Naive thymus-derived CD4-positive, alpha-beta T cell (primary cell): Measurements from ENCODE around the gene MAD2L1. TPM values are rescaled to one million over a fixed set of nuclear protein-coding genes. Genes with fewer than 3 reads are reported as not detected.
"Not testable (repeated sequence)": the region's sequence is repeated elsewhere in the genome, so short reads cannot be mapped to it uniquely, and the experiment has no call there.

Source experiments
- ATAC-seq: fragments of 150-1000 bp; cut with Tn5 transposase; 2 replicates; pipeline ENCODE4 v1.10.0; 2021; ENCODE audit warnings: mild to moderate bottlenecking, moderate library complexity
- CTCF ChIA-PET: fragments of 350-600 bp; sonication (Branson Sonifier 250); formaldehyde crosslinking; loops from one replicate; lab custom pipeline; 2021; ENCODE audit warnings: antibody characterized with exemption; lab: Charles Lee
- POLR2A ChIA-PET: fragments of 350-600 bp; sonication (Branson Sonifier 250); formaldehyde crosslinking; loops from one replicate; lab custom pipeline; 2021; ENCODE audit warnings: antibody characterized with exemption, inconsistent platforms; lab: Charles Lee
- DNase-seq, 9 donors: peaks; one replicate each; pipeline versions ENCODE4 v3.0.0 to v3.0.0-alpha.2; 2020 to 2022; ENCODE audit warnings: mixed read lengths in 1 of 9
- H3K27ac ChIP-seq: one replicate; pipeline ENCODE4 v1.7.0; 2013; ENCODE audit warnings: mild to moderate bottlenecking, low read depth, low read length, moderate library complexity
- H3K27me3 ChIP-seq, 2 donors: one replicate each; pipeline ENCODE4 v1.7.0; 2013; ENCODE audit warnings: low read length in 2 of 2, mild to moderate bottlenecking in 2 of 2, moderate library complexity in 2 of 2; ENCODE audit not compliant: control insufficient read depth in 2 of 2, insufficient read depth in 2 of 2
- H3K36me3 ChIP-seq, 3 experiments: 1 replicate in 2 of 3; 2 replicates in 1 of 3; pipeline ENCODE4 v1.7.0; 2013; ENCODE audit warnings: low read length in 3 of 3, mild to moderate bottlenecking in 3 of 3, moderate library complexity in 1 of 3; ENCODE audit not compliant: insufficient read depth in 3 of 3, control insufficient read depth in 2 of 3
- H3K4me1 ChIP-seq, 2 donors: one replicate each; pipeline ENCODE4 v1.7.0; 2013; ENCODE audit warnings: low read length in 2 of 2, mild to moderate bottlenecking in 2 of 2, moderate library complexity in 1 of 2; ENCODE audit not compliant: control insufficient read depth in 2 of 2, insufficient read depth in 2 of 2
- H3K4me3 ChIP-seq: 2 replicates; pipeline ENCODE4 v1.7.0; 2013; ENCODE audit warnings: mild to moderate bottlenecking, low read length
- H3K9me3 ChIP-seq, 3 experiments: 1 replicate in 2 of 3; 2 replicates in 1 of 3; pipeline ENCODE4 v1.7.0; 2013; ENCODE audit warnings: low read length in 3 of 3; ENCODE audit not compliant: control insufficient read depth in 2 of 3
- H3K27ac Mint-ChIP-seq, 9 donors: one replicate each; pipeline ENCODE4 v1.8.0; 2020 to 2022; ENCODE audit warnings: mixed read lengths in 9 of 9, mild to moderate bottlenecking in 8 of 9, moderate library complexity in 5 of 9, inconsistent platforms in 2 of 9
- H3K27me3 Mint-ChIP-seq, 5 donors: one replicate each; pipeline ENCODE4 v1.8.0; 2021 to 2022; ENCODE audit warnings: mixed read lengths in 5 of 5, mild to moderate bottlenecking in 1 of 5
- H3K36me3 Mint-ChIP-seq, 5 donors: one replicate each; pipeline ENCODE4 v1.8.0; 2020 to 2022; ENCODE audit warnings: mixed read lengths in 5 of 5, mild to moderate bottlenecking in 3 of 5, inconsistent platforms in 1 of 5
- H3K4me1 Mint-ChIP-seq, 7 donors: one replicate each; pipeline ENCODE4 v1.8.0; 2020 to 2022; ENCODE audit warnings: mixed read lengths in 7 of 7, mild to moderate bottlenecking in 3 of 7, inconsistent platforms in 1 of 7
- H3K4me3 Mint-ChIP-seq, 10 donors: one replicate each; pipeline ENCODE4 v1.8.0; 2020 to 2022; ENCODE audit warnings: mild to moderate bottlenecking in 10 of 10, mixed read lengths in 10 of 10, moderate library complexity in 6 of 10, inconsistent platforms in 2 of 10
- H3K9me3 Mint-ChIP-seq, 11 donors: one replicate each; pipeline ENCODE4 v1.8.0; 2020 to 2022; ENCODE audit warnings: mixed read lengths in 11 of 11, mild to moderate bottlenecking in 4 of 11, inconsistent platforms in 1 of 11, moderate library complexity in 1 of 11
- intact Hi-C, 2 donors: fragments of 100-400 bp; cut with micrococcal nuclease; formaldehyde crosslinking; loops; one replicate each; pipeline ENCODE4 v1.15.1; 2023
- polyA plus RNA-seq, 2 donors: library from polyadenylated mRNA; unstranded; fragments of 300-500 nt; fragmentation: Illumina TruSeq; gene quantifications; one replicate each; pipeline ENCODE4 v1.2.3, GENCODE V29; 2021
- total RNA-seq, 6 experiments: library from RNA in 5 of 6; stranded (reverse) in 5 of 6; gene quantifications; 1 replicate in 5 of 6; 2 replicates in 1 of 6; pipeline ENCODE4 v1.2.3 and lab custom pipeline; 2021 to 2026

MAD2L1 gene
- total and polyA plus RNA-seq, 7 experiments from 2014 or later: 5.1 to 44.0 (median 7.6) TPM

DNA sequence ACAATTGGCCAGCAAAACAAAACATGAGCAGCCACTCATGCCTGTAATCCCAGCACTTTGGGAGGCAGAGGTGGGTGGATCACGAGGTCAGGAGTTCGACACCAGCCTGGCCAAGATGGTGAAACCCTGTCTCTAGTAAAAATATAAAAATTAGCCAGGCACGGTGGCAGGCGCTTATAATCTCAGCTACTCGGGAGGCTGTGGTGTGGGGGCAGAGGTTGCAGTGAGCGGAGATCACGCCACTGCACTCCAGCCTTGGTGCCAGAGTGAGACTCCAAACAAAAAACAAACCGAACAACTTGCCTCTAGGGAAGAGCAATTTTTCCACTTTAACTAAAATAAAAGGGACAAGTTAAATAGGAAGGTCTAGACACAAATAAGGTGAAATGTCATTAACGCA is 2.9 kb downstream of the MAD2L1 start:
- CTCF ChIA-PET, H3K27me3 Mint-ChIP-seq, H3K9me3 Mint-ChIP-seq, H3K27me3 ChIP-seq, H3K4me3 ChIP-seq, ATAC-seq, DNase-seq, H3K9me3 ChIP-seq, intact Hi-C loops, H3K27ac ChIP-seq, POLR2A ChIA-PET, H3K36me3 ChIP-seq: not testable (repeated sequence)
- peaks cover 22 to 59% (median 52%) of the 10 kb centered on the region in 7 donors for H3K4me1 Mint-ChIP-seq
- H3K4me3 Mint-ChIP-seq: peak overlapping the region in 2 of 10 donors; percentile 26 to 67
- H3K36me3 Mint-ChIP-seq: peaks cover 4 to 22% (median 16%) of the 10 kb centered on the region in 5 donors
- peak overlapping the region in 6 of 9 donors; percentile 16 to 97 (median 32) for H3K27ac Mint-ChIP-seq
- H3K4me1 ChIP-seq: peaks cover 24 to 33% of the 10 kb centered on the region in 2 donors

DNA sequence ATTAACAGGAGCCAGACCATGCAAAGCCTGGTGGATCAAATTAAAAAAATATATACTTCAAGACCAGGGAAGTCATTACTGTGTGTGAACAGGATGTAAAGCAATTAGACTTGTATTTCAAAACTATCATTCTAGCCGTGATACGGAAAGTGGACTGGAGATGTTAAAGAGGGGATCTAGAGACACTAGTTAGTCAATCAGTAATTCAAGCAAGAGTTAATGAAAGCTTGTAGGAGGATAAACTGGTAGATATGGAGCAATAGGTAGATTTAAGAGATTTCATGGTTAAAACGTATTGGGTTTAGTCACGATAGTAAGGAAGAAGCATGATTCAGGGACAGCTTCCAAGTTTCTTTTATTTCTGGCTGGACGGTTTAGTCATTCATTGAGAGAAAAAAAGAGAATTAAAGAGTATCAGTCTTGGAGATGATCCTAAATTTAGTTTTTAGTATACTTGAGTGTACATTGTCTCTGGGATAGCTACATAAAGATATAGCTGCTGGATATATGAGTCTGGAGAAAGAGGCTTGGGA is 3.9 kb downstream of the MAD2L1 start:
- Histone ChIP-seq H3K27me3 (no peaks in the 10 kb centered on the region), H3K27ac (no peak overlapping the region), H3K4me1 (peaks cover 15 to 26% of the 10 kb centered on the region in 2 donors), H3K4me3 (no peak overlapping the region), H3K9me3 (no peaks in the 10 kb centered on the region), H3K36me3 (no peaks in the 10 kb centered on the region)
- ChIA-PET POLR2A (interaction anchor here (0.6 to 0.8 kb wide), 2 partner anchors 1119 to 1207 kb away, joined by 3 to 5 read pairs; no protein-coding TSS in a partner anchor), CTCF (interaction anchor here (0.6 kb wide), 1 partner anchor 1130 kb away, joined by 3 read pairs; no protein-coding TSS in a partner anchor)
- Mint-ChIP-seq H3K27me3 (peaks cover 0 to 3% (median 0%) of the 10 kb centered on the region in 5 donors), H3K27ac (peak overlapping the region; percentile 26 to 97 (median 37)), H3K9me3 (no peaks in the 10 kb centered on the region), H3K36me3 (peaks cover 4 to 26% (median 17%) of the 10 kb centered on the region in 5 donors), H3K4me1 (peaks cover 17 to 51% (median 43%) of the 10 kb centered on the region in 7 donors), H3K4me3 (peak overlapping the region in 1 of 10 donors; percentile 39)
- ATAC-seq (no peak), DNase-seq (no peak)
- intact Hi-C loops: no loop called here

DNA sequence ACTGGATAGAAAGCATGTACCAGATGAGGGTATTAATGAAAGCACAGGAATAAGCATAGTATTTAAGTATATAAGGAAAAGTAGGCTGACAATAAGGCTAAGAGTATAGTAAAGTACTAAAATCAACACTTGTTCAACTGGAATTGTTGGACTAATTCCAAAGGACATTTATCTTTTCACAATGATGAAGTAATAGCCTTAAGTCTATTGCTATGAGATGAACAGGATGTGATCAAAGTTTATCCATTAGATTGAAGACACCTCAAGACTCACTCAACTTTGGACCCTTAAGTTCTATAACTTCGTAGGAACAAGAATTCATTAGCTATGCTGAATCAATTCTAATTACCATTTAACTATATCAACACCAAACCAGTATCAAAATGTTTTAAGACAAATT is 7.6 kb downstream of the MAD2L1 start:
- H3K27me3 Mint-ChIP-seq: no peaks in the 10 kb centered on the region
- peak overlapping the region in 1 of 9 donors; percentile 16 for H3K27ac Mint-ChIP-seq
- H3K36me3 Mint-ChIP-seq: peaks cover 4 to 26% (median 18%) of the 10 kb centered on the region in 5 donors
- peaks cover 10 to 34% (median 18%) of the 10 kb centered on the region in 7 donors for H3K4me1 Mint-ChIP-seq
- peaks cover 2 to 7% of the 10 kb centered on the region in 2 donors for H3K4me1 ChIP-seq
- ChIA-PET POLR2A (no interaction called here), CTCF (no interaction called here)
- no peaks in the 10 kb centered on the region for H3K36me3 ChIP-seq
- H3K4me3 Mint-ChIP-seq: no peak overlapping the region
- ATAC-seq (no peak), DNase-seq (no peak)
- H3K9me3 ChIP-seq: no peaks in the 10 kb centered on the region
- no peaks in the 10 kb centered on the region for H3K27me3 ChIP-seq
- intact Hi-C loops: loop anchor here (10.0 kb wide), 2 partner anchors 1014 to 1284 kb away; no protein-coding TSS in a partner anchor
- H3K27ac ChIP-seq: no peak overlapping the region
- no peak overlapping the region for H3K4me3 ChIP-seq
- no peaks in the 10 kb centered on the region for H3K9me3 Mint-ChIP-seq

DNA sequence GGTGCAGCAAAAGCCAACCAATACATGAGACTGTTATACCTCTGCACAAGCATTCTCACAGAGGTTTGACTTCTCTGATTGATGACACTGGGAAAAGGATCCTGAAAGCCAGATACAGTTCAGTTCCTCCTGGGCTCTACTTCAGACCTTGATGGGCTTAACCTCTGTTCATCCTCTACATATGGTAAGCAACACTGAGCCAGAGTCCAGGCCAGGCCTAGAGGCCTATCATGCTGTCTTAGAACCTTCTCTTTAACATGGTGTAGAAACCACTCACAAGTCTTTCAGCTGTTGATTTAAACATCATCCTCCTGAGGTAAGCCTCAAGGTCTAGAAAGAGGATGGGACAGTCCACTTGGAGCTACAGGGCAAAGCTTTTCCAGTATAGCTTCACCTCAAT is 9.2 kb downstream of the MAD2L1 start:
- no peak for DNase-seq
- no peak for ATAC-seq
- no peaks in the 10 kb centered on the region for H3K36me3 ChIP-seq
- no peaks in the 10 kb centered on the region for H3K9me3 Mint-ChIP-seq
- H3K27me3 Mint-ChIP-seq: no peaks in the 10 kb centered on the region
- H3K27ac Mint-ChIP-seq: peak overlapping the region in 1 of 9 donors; percentile 26
- H3K27ac ChIP-seq: no peak overlapping the region
- CTCF ChIA-PET: interaction anchor here (0.6 to 0.8 kb wide), 3 partner anchors 8 to 1032 kb away, joined by 3 read pairs; no protein-coding TSS in a partner anchor
- peaks cover 0 to 3% of the 10 kb centered on the region in 2 donors for H3K4me1 ChIP-seq
- H3K4me3 Mint-ChIP-seq: no peak overlapping the region
- H3K4me3 ChIP-seq: no peak overlapping the region
- intact Hi-C loops: loop anchor here (1.0 to 10.0 kb wide), 3 partner anchors 9 to 1283 kb away; partner anchors contain the start of gene MAD2L1 (in 1 of the 2)
- no peaks in the 10 kb centered on the region for H3K9me3 ChIP-seq
- peaks cover 3 to 18% (median 7%) of the 10 kb centered on the region in 7 donors for H3K4me1 Mint-ChIP-seq
- POLR2A ChIA-PET: no interaction called here
- peaks cover 4 to 26% (median 17%) of the 10 kb centered on the region in 5 donors for H3K36me3 Mint-ChIP-seq
- H3K27me3 ChIP-seq: no peaks in the 10 kb centered on the region

DNA sequence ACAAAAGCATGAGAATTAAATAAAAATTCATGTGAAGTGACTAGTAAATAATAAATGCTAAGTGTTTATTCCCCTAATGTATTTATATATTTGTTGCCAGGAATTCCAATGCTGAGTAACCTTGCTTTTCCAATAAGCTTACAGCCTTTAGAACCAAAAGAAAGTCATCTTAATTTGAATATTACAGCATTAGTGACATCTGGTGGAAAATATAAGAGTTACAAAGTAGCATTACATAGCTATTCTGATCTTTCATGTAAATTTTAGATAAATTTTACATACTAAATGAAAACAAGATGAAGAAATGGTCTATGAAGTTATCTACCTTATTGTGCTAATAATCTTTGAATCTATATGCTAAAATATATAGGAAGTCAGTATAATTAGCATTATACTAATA is 10.4 kb downstream of the MAD2L1 start:
- H3K9me3 Mint-ChIP-seq: no peaks in the 10 kb centered on the region
- no peak for DNase-seq
- H3K4me1 ChIP-seq: no peaks in the 10 kb centered on the region
- no peak overlapping the region for H3K4me3 Mint-ChIP-seq
- peaks cover 0 to 11% (median 0%) of the 10 kb centered on the region in 7 donors for H3K4me1 Mint-ChIP-seq
- no peak overlapping the region for H3K27ac Mint-ChIP-seq
- intact Hi-C loops: loop anchor here (10.0 kb wide), 2 partner anchors 1011 to 1281 kb away; no protein-coding TSS in a partner anchor
- CTCF ChIA-PET: interaction anchor here (0.6 kb wide), 1 partner anchor 51 kb away, joined by 3 read pairs; no protein-coding TSS in a partner anchor
- no peak overlapping the region for H3K4me3 ChIP-seq
- no peaks in the 10 kb centered on the region for H3K9me3 ChIP-seq
- H3K36me3 Mint-ChIP-seq: peaks cover 4 to 22% (median 13%) of the 10 kb centered on the region in 5 donors
- H3K27ac ChIP-seq: no peak overlapping the region
- ATAC-seq: no peak
- no peaks in the 10 kb centered on the region for H3K36me3 ChIP-seq
- no peaks in the 10 kb centered on the region for H3K27me3 Mint-ChIP-seq
- no peaks in the 10 kb centered on the region for H3K27me3 ChIP-seq
- POLR2A ChIA-PET: no interaction called here

DNA sequence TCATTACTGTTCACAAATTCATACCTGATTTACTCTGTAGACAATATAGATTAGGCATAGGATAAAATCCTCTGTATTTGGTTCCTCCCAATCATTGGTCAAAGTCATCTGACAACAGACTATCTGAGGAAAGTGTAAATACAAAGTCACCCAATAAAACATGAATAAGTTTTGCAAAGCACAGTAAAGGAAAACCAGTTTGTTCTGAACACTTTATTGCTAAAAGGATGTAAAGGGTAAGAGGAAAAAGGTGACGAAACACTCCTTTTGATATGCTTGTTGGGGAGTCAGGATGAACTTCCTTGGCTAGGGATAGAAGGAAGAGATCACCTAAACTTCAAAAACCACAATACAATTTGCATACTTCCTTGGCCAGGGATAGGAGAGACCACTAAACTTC is 10.9 kb downstream of the MAD2L1 start:
- Histone ChIP-seq H3K9me3 (no peaks in the 10 kb centered on the region), H3K4me1 (no peaks in the 10 kb centered on the region), H3K4me3 (no peak overlapping the region), H3K27ac (no peak overlapping the region), H3K36me3 (no peaks in the 10 kb centered on the region), H3K27me3 (no peaks in the 10 kb centered on the region)
- ChIA-PET POLR2A (no interaction called here), CTCF (interaction anchor here (0.6 to 0.9 kb wide), 3 partner anchors 11 to 461 kb away, joined by 3 to 4 read pairs (median 3); partner anchors contain the start of gene MAD2L1)
- H3K36me3 Mint-ChIP-seq: peaks cover 3 to 22% (median 13%) of the 10 kb centered on the region in 5 donors
- DNase-seq (no peak), ATAC-seq (no peak)
- peak overlapping the region in 1 of 10 donors; percentile 6 for H3K4me3 Mint-ChIP-seq
- no peak overlapping the region for H3K27ac Mint-ChIP-seq
- H3K4me1 Mint-ChIP-seq: peaks cover 0 to 11% (median 0%) of the 10 kb centered on the region in 7 donors
- intact Hi-C loops: loop anchor here (10.0 kb wide), 2 partner anchors 1011 to 1281 kb away; no protein-coding TSS in a partner anchor
- no peaks in the 10 kb centered on the region for H3K27me3 Mint-ChIP-seq
- H3K9me3 Mint-ChIP-seq: no peaks in the 10 kb centered on the region
